ENCODE results near the gene SUN1.

Gene SUN1

DNA sequence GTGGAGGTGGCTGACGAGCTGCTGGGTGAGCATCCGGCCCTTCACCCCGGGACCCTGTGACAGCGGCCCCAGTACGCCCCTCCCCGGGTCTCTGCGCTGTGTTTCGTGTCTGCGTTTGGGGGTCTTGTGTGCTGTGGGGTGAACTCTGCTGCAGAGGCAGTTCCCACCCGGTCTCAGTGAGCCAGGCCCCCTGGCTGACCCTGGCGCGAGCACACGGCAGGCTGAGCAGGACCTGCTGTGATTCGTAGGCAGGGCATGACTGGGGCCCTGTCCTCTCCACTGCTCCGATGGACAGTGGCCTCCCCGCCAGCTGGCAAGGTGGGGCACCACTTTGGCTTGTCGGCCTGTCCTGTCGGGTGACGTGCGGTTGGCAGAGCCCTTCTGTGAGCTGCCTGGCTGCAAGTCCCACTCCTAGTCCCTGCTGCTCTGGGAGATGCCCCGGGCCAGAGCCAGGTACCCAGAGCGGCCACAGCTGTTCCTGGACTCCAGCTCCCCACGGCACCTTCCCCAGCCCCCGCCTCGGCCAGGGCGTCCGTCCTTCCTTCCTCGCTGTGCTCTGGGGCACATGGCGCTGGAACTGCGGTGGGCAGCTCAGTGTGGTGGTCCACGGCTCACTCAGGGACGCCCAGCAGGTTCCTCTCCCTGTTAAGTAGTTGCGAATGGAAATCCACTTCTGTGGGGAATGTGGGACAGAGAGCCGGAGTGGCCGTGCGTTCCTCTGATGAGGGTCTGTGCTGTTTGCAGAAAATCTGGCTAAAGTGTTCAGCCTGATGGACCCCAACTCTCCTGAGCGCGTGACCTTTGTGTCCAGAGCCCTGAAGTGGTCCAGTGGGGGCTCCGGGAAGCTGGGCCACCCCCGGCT, 54.6 kb downstream of the SUN1 start:
- in situ Hi-C loops (cut with MboI; ENCODE audit: low sequenced_read_pairs), result no loop called here

GRCh38 chr7:887488-887820, 55.2 kb downstream of the SUN1 start:
- in situ Hi-C loops (cut with MboI; ENCODE audit: low sequenced_read_pairs), result no loop called here

DNA sequence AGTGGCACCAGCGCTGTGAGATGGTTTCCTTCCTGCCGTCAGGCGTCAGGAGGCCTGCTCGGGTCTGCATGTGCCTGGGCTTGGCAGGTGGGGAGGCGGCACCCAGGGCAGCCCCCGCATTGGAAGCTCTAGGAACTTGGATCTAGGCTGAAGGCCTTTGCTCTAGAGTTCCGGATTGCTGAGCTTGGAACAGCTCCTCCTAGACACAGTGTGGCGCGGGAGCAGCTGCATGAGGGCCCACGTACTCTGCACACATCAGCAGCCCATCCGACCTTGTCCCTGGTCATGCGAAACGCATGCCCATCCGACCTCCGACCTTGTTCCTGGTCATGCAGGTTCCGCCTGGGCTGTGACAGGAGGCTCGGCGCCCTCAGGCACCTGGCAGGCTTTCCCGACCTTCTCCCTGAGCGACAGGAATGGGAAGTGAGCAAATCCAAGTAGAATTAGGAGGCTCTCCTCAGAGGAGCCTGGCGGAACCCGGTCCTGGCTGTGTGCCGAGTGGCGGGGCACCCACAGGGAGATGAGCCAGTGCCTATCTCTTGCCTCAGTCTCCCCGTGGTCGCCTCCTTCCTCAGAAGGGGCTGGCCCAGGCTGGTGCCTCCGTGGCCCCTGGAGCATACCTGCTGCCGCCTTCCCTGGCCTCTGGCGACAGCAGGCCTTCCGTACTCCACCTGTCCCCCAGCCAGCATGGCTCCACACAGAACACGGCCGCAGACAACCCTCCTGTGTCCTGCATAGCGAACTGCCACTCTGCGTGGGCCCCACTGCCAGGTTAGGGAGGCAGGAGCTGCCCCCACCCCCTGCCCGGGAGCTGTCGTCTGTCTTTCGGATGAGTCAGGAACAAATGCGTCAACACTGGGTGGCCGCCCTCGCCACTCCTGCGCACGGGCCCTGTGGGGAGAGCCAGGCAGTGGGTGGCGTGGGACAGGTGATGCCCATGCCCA, 56.1 kb downstream of the SUN1 start:
- in situ Hi-C loops (cut with MboI; ENCODE audit: low sequenced_read_pairs), result no loop called here

DNA sequence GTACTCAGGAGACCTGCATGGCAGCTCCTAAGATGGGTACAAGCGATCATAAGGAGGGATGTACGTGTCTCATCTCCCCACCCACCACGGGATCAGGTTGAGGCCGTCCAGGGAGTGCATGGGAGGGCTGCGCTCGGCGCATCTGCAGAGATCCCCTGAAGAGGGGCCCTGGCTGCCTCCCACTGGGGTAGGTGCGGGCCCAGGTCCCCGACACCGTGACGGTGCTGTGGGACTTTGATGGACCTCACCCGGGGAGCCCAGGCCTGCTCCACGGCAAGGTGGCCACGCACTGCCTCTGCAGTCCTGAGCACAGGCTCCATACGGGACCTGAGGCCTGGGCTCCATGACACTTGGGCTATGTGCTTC, 56.7 kb downstream of the SUN1 start:
- in situ Hi-C loops (cut with MboI; ENCODE audit: low sequenced_read_pairs), result no loop called here

DNA sequence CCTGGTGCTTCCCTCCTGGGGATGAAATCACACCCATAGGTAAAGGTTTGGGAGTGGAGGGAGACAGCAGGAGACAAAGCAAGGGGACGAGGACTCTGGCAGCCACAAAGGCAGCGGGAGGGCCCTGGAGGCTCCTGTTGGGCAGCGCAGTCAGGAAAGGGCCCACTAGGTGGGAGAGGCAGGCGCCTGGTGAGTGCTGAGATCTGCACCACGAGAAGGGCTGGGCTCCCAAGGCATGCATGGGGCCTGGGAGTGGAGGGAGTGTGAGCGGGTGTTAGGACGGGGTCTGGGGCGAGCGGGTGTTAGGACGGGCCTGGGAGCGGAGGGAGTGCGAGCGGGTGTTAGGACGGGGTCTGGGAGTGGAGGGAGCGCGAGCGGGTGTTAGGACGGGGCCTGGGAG, 57.1 kb downstream of the SUN1 start:
- in situ Hi-C loops (cut with MboI; ENCODE audit: low sequenced_read_pairs), result no loop called here

- in situ Hi-C loops (cut with MboI; ENCODE audit: low sequenced_read_pairs), result no loop called here
These were observed 58.6 kb downstream of the SUN1 start for GRCh38 chr7:890868-891267.

DNA sequence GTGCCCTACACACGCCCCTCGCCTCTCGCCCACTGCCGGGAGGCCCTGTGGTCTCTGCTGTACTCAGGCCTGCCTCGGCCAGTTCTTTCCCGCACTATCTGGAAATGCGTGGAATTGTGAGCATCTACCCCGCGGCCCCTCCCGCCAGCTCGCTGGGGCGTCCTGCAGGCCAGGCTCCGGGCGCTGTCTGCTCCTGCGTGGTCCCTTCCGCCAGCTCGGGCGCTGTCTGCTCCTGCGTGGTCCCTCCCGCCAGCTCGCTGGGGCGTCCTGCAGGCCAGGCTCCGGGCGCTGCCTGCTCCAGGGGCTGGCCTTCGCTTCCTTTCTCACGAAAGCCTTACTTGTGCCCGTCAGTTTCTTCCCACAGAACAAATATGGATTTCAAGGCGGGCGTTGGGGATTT, 59.0 kb downstream of the SUN1 start:
- in situ Hi-C loops (cut with MboI; ENCODE audit: low sequenced_read_pairs), result no loop called here

DNA sequence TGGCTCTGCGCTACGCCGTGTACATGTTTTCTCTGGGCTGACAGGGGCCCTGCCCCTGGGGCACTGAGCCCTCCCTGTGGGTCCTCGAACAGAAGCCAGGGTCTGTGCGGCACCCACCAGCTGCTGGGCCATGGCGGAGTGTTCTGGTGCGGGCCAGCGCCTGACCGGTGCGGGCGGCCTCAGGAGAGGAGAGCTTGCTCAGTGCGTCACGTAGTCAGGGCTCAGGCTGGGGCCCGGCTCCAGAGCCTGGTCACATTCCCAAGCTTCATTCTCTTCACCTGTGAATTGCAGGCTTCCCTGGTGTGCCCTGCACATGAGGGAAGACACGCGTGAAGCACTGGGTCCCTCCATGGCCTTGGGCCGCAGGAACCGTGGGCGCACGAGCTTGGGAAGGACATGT, 59.5 kb downstream of the SUN1 start:
- in situ Hi-C loops (cut with MboI; ENCODE audit: low sequenced_read_pairs), result no loop called here

- in situ Hi-C loops (cut with MboI; ENCODE audit: low sequenced_read_pairs), result no loop called here
These were observed 60.6 kb downstream of the SUN1 start for GRCh38 chr7:892648-893593.

- in situ Hi-C loops (cut with MboI; ENCODE audit: low sequenced_read_pairs), result no loop called here
These were observed 61.4 kb downstream of the SUN1 start for GRCh38 chr7:893686-894085.

GRCh38 chr7:894164-894867, 62.0 kb downstream of the SUN1 start:
- in situ Hi-C loops (cut with MboI; ENCODE audit: low sequenced_read_pairs), result no loop called here

- in situ Hi-C loops (cut with MboI; ENCODE audit: low sequenced_read_pairs), result no loop called here
These were observed 62.7 kb downstream of the SUN1 start for GRCh38 chr7:894927-895450.

GRCh38 chr7:895451-896052, 63.3 kb downstream of the SUN1 start:
- in situ Hi-C loops (cut with MboI; ENCODE audit: low sequenced_read_pairs), result no loop called here

DNA sequence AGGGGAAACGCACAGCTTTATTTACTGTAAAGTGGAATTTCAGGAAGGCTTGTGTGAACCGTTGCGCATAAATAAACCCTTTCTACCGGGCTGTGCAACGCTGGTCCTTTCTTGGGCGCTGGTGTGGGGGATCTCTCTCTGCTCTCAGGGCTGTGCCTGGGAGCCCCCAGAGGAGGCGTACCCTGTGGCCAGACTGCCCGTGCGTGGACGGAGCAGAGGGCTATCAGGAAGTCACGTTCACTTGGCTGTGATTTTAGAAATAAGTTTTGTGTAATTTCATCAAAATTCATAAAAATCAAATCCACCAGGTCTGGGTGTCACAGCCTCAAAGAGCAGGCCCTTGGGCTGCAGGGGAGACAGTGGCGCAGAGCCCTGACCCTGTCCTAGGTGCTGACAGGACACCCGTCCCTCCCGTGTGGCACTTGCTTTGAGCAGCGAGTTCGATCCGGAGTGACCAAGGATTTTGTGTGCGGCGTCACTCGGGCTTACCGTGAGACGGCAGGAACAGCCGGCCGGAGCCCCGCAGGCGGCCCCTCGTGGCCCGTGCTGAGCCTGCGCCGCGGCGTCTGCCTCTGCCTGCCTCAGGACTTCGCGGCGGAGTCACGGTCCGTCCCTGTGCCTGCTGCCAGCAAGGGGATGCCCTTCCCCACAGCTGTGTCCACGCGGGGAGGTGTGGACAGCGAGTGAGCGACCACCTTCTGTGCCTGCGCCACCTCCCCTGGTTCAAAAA, 64.2 kb downstream of the SUN1 start:
- in situ Hi-C loops (cut with MboI; ENCODE audit: low sequenced_read_pairs), result no loop called here

DNA sequence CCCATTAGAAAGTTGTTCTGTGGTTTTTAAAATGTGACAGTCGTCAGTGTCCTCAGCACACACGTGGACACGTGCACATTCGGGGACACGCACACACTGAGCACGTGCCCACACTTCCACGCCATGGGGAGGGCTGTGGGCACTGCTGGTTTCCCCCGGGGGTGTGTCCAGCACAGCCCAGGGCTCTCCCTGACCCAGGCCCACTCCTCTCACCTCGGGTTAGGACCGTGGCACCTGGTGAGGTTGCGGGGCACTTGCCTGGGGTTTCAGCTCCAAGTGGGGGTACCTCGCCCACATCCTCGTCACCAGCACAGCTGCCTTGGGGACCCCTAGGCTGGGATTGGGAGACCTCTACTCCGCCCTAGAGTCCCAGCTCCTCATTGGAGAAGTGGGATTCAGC, 64.8 kb downstream of the SUN1 start:
- in situ Hi-C loops (cut with MboI; ENCODE audit: low sequenced_read_pairs), result no loop called here

GRCh38 chr7:897771-898376, 65.6 kb downstream of the SUN1 start:
- in situ Hi-C loops (cut with MboI; ENCODE audit: low sequenced_read_pairs), result no loop called here

DNA sequence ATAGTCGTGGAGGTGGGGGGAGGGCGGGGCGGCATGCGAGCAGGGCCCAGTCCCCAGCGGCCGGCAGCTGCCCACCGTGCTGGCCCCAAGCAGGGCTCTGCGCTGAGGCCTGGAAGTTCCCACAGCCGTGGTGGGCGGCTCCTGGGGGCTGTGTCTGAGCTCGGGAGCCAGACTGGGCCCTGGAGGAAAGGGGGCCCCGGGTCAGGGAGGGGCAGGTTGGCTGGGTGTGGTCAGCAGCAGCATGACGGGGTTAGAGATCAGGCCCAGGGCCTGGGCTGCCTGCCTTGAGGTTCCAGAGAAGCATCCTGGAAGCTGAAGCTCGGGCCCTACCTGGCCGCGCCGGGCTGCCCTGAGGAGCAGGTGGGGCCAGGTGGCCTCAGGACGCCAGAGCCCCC, 66.2 kb downstream of the SUN1 start:
- in situ Hi-C loops (cut with MboI; ENCODE audit: low sequenced_read_pairs), result no loop called here

DNA sequence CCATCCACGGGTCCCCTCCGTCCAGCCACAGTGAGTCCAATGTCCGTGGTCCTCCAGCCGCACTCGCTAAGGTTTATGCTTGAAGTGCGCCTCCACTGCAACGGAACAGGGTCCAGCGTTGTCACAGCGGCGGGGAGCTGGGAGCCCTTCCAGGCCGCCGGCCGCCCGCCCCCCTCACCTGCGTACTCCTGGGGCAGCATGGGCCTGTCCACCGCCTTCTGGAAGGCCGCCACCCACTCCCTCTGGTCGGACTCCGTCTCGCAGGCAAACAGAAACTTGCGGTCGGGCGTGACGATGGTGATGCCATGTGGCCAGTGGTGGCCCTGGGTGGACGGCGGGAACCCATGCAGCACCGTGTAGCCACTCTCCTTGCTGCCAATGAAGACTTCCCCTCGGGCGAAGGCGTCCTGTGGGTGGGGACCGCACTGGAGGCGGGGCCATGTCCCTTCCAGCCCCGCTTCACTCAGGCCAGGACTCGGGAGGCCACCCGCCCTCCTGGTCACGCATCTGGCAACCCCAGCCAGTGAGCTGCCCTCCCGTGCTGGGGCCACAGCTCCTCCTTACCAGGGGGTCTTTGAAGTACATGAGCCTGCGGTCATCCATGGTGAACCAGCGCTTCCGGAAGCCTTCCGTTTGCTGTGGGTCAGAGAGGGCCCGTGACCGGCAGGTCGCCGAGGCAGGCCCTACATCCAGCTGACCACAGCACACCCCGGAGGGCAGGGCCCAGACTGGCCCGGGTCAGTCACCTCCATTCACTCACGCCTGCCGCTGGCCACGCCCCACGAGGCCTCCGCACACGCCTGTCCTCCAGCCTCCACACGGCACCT, 66.8 kb downstream of the SUN1 start:
- in situ Hi-C loops (cut with MboI; ENCODE audit: low sequenced_read_pairs), result no loop called here

Measured in HL-60/S4 treated with phorbol 12-myristate 13-acetate at 8.2 ng/mL for 4 days and 3 days (cell line).